Endothelial cell of umbilical vein (primary cell): ENCODE data around the gene GRID1. TPM values are rescaled to one million over a fixed set of nuclear protein-coding genes. Genes with fewer than 3 reads are reported as not detected.

Experiments used
- BruUV-seq: library from RNA; stranded (reverse); fragments of 400-500 nt; replicated peaks from 2 replicates; lab custom pipeline; 2021; lab: Mats Ljungman, UMichigan
- CTCF ChIA-PET: fragments of 300-600, 350-600 bp; sonication (Branson Sonifier 250); formaldehyde crosslinking; loops from one replicate; lab custom pipeline; 2021; ENCODE audit warnings: antibody characterized with exemption, inconsistent platforms; lab: Charles Lee
- POLR2A ChIA-PET: fragments of 300-600, 350-600 bp; sonication (Branson Sonifier 250); formaldehyde crosslinking; loops from one replicate; lab custom pipeline; 2021; ENCODE audit warnings: antibody characterized with exemption, inconsistent platforms; lab: Charles Lee
- DNase-seq: peaks from one replicate; pipeline ENCODE4 v3.0.0-alpha.2; 2011; ENCODE audit warnings: low read depth, low spot score
- FAIRE-seq: peaks from 2 replicates; lab custom pipeline; 2011; peaks lifted over from hg19 to GRCh38; lab: Jason Lieb, UNC
- H2AFZ ChIP-seq: 2 replicates; pipeline ENCODE4 v1.6.0; 2012; ENCODE audit warnings: low read depth, low read length, control low read depth, inconsistent platforms
- H3K27ac ChIP-seq: 2 replicates; pipeline ENCODE4 v1.5.1; 2011; ENCODE audit warnings: low read depth, mild to moderate bottlenecking, control low read depth, low read length, moderate library complexity; ENCODE audit not compliant: insufficient read depth
- H3K27me3 ChIP-seq, 2 experiments: 2 replicates each; pipeline versions ENCODE4 v1.6.0 to v1.6.1; 2011; ENCODE audit warnings: low read length in 2 of 2, mixed read lengths in 1 of 2; ENCODE audit not compliant: control insufficient read depth in 2 of 2, insufficient read depth in 2 of 2
- H3K36me3 ChIP-seq, 2 experiments: 2 replicates in 1 of 2; 3 replicates in 1 of 2; pipeline ENCODE4 v1.5.1; 2011; ENCODE audit warnings: low read length in 2 of 2, mild to moderate bottlenecking in 1 of 2, moderate library complexity in 1 of 2; ENCODE audit not compliant: control insufficient read depth in 2 of 2, insufficient read depth in 2 of 2; ENCODE audit errors: extremely low read depth in 1 of 2
- H3K4me1 ChIP-seq: 3 replicates; pipeline ENCODE4 v1.5.1; 2011; ENCODE audit warnings: mild to moderate bottlenecking, low read length; ENCODE audit not compliant: control insufficient read depth, insufficient read depth; ENCODE audit errors: extremely low read depth
- H3K4me2 ChIP-seq: 2 replicates; pipeline ENCODE4 v1.6.1; 2011; ENCODE audit warnings: low read length, control low read depth, mixed read lengths; ENCODE audit not compliant: insufficient read depth
- H3K4me3 ChIP-seq, 3 experiments: fragments of 200-600 bp in 1 of 3; sonication (generic), shearing (Covaris generic) in 1 of 3; replicated peaks in 1 of 3; 2 replicates each; pipeline ENCODE4 v1.5.1; 2011 to 2016; ENCODE audit warnings: control low read depth in 3 of 3, low read length in 3 of 3, mild to moderate bottlenecking in 2 of 3, inconsistent platforms in 1 of 3, low read depth in 1 of 3, moderate library complexity in 1 of 3; ENCODE audit not compliant: insufficient read depth in 1 of 3
- H3K79me2 ChIP-seq: 2 replicates; pipeline ENCODE4 v1.6.0; 2012; ENCODE audit warnings: low read length, inconsistent platforms; ENCODE audit not compliant: control insufficient read depth, insufficient read depth
- H3K9ac ChIP-seq: replicated peaks from 2 replicates; pipeline ENCODE3; 2011; ENCODE audit warnings: low read length, control low read depth; ENCODE audit not compliant: insufficient read depth; ENCODE audit errors: extremely low read depth
- H3K9me1 ChIP-seq: replicated peaks from 3 replicates; pipeline ENCODE4 v1.6.0; 2011; ENCODE audit warnings: mild to moderate bottlenecking, low read length; ENCODE audit not compliant: control insufficient read depth, insufficient read depth; ENCODE audit errors: extremely low read depth
- H3K9me3 ChIP-seq: replicated peaks from 2 replicates; pipeline ENCODE4 v1.5.1; 2012; ENCODE audit warnings: low read length, inconsistent platforms; ENCODE audit not compliant: control insufficient read depth, insufficient read depth
- H4K20me1 ChIP-seq: replicated peaks from 2 replicates; pipeline ENCODE3; 2011; ENCODE audit warnings: mild to moderate bottlenecking, low read length; ENCODE audit not compliant: control insufficient read depth, insufficient read depth; ENCODE audit errors: extremely low read depth
- CTCF ChIP-seq, 2 donors: IDR thresholded peaks; 1 replicate in 1 of 2; 2 replicates in 1 of 2; pipeline ENCODE4 v1.5.1; 2011; ENCODE audit warnings: low read length in 2 of 2, mild to moderate bottlenecking in 2 of 2, moderate library complexity in 2 of 2, control low read depth in 1 of 2, inconsistent platforms in 1 of 2, low read depth in 1 of 2; ENCODE audit not compliant: insufficient read depth in 1 of 2; ENCODE audit errors: extremely low read depth in 1 of 2
- EZH2 ChIP-seq: IDR thresholded peaks from 2 replicates; pipeline ENCODE4 v1.6.1; 2012; ENCODE audit warnings: borderline replicate concordance, low read depth, mild to moderate bottlenecking, moderate library complexity, low read length, inconsistent platforms; ENCODE audit not compliant: severe bottlenecking
- FOS ChIP-seq: IDR thresholded peaks from 2 replicates; pipeline ENCODE4 v1.6.1; 2011; ENCODE audit warnings: mild to moderate bottlenecking, low read length, moderate library complexity, borderline replicate concordance; ENCODE audit not compliant: insufficient read depth
- GATA2 ChIP-seq: IDR thresholded peaks from 2 replicates; pipeline ENCODE4 v1.7.0; 2011; ENCODE audit warnings: low read depth, mild to moderate bottlenecking, moderate library complexity, mixed read lengths, low read length; ENCODE audit not compliant: insufficient read length, insufficient read depth
- JUN ChIP-seq: IDR thresholded peaks from 2 replicates; pipeline ENCODE4 v1.6.1; 2011; ENCODE audit warnings: borderline replicate concordance, low read depth; ENCODE audit not compliant: insufficient read length, insufficient read depth
- MAX ChIP-seq: IDR thresholded peaks from 2 replicates; pipeline ENCODE4 v1.6.1; 2011; ENCODE audit not compliant: insufficient read depth, insufficient read length
- MYC ChIP-seq: IDR thresholded peaks from one replicate; pipeline ENCODE4 v1.6.1; 2011; ENCODE audit warnings: mild to moderate bottlenecking, low read depth, low read length
- POLR2A ChIP-seq: IDR thresholded peaks from 2 replicates; pipeline ENCODE4 v1.6.1; 2012; ENCODE audit warnings: low read depth, mild to moderate bottlenecking, control low read depth, low read length
- POLR2AphosphoS5 ChIP-seq: IDR thresholded peaks from 2 replicates; pipeline ENCODE4 v1.6.1; 2012; ENCODE audit warnings: low read depth, mild to moderate bottlenecking, control low read depth, low read length, moderate library complexity; ENCODE audit not compliant: insufficient read depth
- dilution Hi-C: fragments of 300-500 bp; cut with MboI; formaldehyde crosslinking; loops from one replicate; pipeline ENCODE4 v1.15.0; 2019; ENCODE audit warnings: low sequenced_read_pairs; ENCODE audit not compliant: extremely low pct_ligation_motif_present
- intact Hi-C: fragments of 100-400 bp; cut with micrococcal nuclease; formaldehyde crosslinking; loops from one replicate; pipeline ENCODE4 v1.10.0; 2022
- polyA plus RNA-seq, 4 experiments: library from polyadenylated mRNA; depleted of rRNA in 3 of 4; stranded (reverse) in 3 of 4; unstranded in 1 of 4; fragments of >200 nt; gene quantifications; 2 replicates each; pipeline versions ENCODE4 v1.2.1 to v1.2.3, GENCODE V29; 2011 to 2012; ENCODE audit warnings: missing spikeins in 1 of 4
- total RNA-seq: library from RNA; stranded (reverse); gene quantifications from 2 replicates; pipeline ENCODE4 v1.2.3, GENCODE V29; 2021

The GRID1 gene
- total and polyA plus RNA-seq, 2 donors (not counting 3 experiments of a cell fraction or from before 2014, with no cell fraction given): not detected

- no peak for DNase-seq
- no peak overlapping the region for H3K4me3 ChIP-seq
- ChIA-PET CTCF (no interaction called here), POLR2A (no interaction called here)
- BruUV-seq: no TSS peak
- no peaks in the 10 kb centered on the region for H4K20me1 ChIP-seq
- no peak for TF ChIP-seq POLR2A
- no peak for TF ChIP-seq JUN
- TF ChIP-seq GATA2: no peak
- no peak for TF ChIP-seq MYC
- no peak for TF ChIP-seq FOS
- TF ChIP-seq EZH2: no peak
- no peak for TF ChIP-seq POLR2AphosphoS5
- no peak for TF ChIP-seq CTCF (IDR thresholded peaks at IDR 0.05; ENCODE audit: extremely low read depth in 1 of 2, insufficient read depth in 1 of 2, low read depth in 1 of 2, low read length in 2 of 2)
- TF ChIP-seq MAX: no peak
- H3K4me1 ChIP-seq: no peaks in the 10 kb centered on the region
- no peaks in the 10 kb centered on the region for H3K79me2 ChIP-seq
- intact Hi-C loops (loop anchor here (5.0 kb wide), 1 partner anchor 117 kb away; no protein-coding TSS in a partner anchor), dilution Hi-C loops (no loop called here)
- H3K9ac ChIP-seq: no peak overlapping the region
- no peak overlapping the region for H3K4me2 ChIP-seq
- no peak for FAIRE-seq
- no peak overlapping the region for H3K27ac ChIP-seq
- H3K9me1 ChIP-seq: no peaks in the 10 kb centered on the region
- no peak overlapping the region for H2AFZ ChIP-seq
- H3K27me3 ChIP-seq: no peaks in the 10 kb centered on the region
- H3K9me3 ChIP-seq: no peaks in the 10 kb centered on the region
- no peaks in the 10 kb centered on the region for H3K36me3 ChIP-seq
Observed at GRCh38 chr10:86260564-86260963, 106.0 kb downstream of the GRID1 start.
